HEK293T (cell line): Measurements from ENCODE around the gene ATP9A.

Source experiments
- CTCF ChIA-PET: fragments of 350-600 bp; formaldehyde crosslinking; extraction: SDS; loops from one replicate; lab custom pipeline; 2021; ENCODE audit warnings: antibody characterized with exemption, inconsistent platforms; lab: Yijun Ruan, JAX
- POLR2A ChIA-PET: fragments of 350-600 bp; formaldehyde crosslinking; extraction: SDS; loops from one replicate; lab custom pipeline; 2020; ENCODE audit warnings: antibody characterized with exemption, inconsistent platforms; lab: Yijun Ruan, JAX
- DNase-seq: peaks from one replicate; pipeline ENCODE4 v3.0.0; 2012; ENCODE audit warnings: mixed read lengths; ENCODE audit errors: extremely low spot score
- ARNT ChIP-seq: fragments of 450-650 bp; IDR thresholded peaks from 2 replicates; pipeline ENCODE4 v1.6.1; 2017; ENCODE audit warnings: mild to moderate bottlenecking
- BHLHE40 ChIP-seq: fragments of 450-650 bp; IDR thresholded peaks from 2 replicates; pipeline ENCODE4 v1.6.1; 2016; ENCODE audit warnings: mild to moderate bottlenecking, moderate library complexity, borderline replicate concordance
- CTBP1 ChIP-seq: fragments of 450-650 bp; IDR thresholded peaks from 2 replicates; pipeline ENCODE4 v1.6.1; 2016; ENCODE audit warnings: borderline replicate concordance
- ELF4 ChIP-seq: fragments of 450-650 bp; IDR thresholded peaks from 2 replicates; pipeline ENCODE4 v1.6.1; 2017; ENCODE audit warnings: antibody characterized with exemption
- FOXA1 ChIP-seq: fragments of 450-650 bp; IDR thresholded peaks from 2 replicates; pipeline ENCODE4 v1.6.1; 2016; ENCODE audit warnings: mild to moderate bottlenecking
- FOXK2 ChIP-seq: fragments of 450-650 bp; IDR thresholded peaks from 2 replicates; pipeline ENCODE4 v1.6.1; 2016; ENCODE audit warnings: mild to moderate bottlenecking
- FOXM1 ChIP-seq: fragments of 450-650 bp; IDR thresholded peaks from 2 replicates; pipeline ENCODE4 v1.6.1; 2017; ENCODE audit warnings: mild to moderate bottlenecking, borderline replicate concordance
- HDGF ChIP-seq: fragments of 450-650 bp; IDR thresholded peaks from 2 replicates; pipeline ENCODE4 v1.6.1; 2017; ENCODE audit warnings: antibody characterized with exemption, borderline replicate concordance
- L3MBTL2 ChIP-seq: fragments of 450-650 bp; conservative IDR thresholded peaks from 2 replicates; pipeline ENCODE4 v1.6.1; 2016; ENCODE audit warnings: mild to moderate bottlenecking
- LEF1 ChIP-seq: fragments of 450-650 bp; IDR thresholded peaks from 2 replicates; pipeline ENCODE4 v1.6.1; 2017; ENCODE audit warnings: mild to moderate bottlenecking, borderline replicate concordance
- NFRKB ChIP-seq: fragments of 450-650 bp; IDR thresholded peaks from 2 replicates; pipeline ENCODE4 v1.6.1; 2016; ENCODE audit warnings: mild to moderate bottlenecking, moderate library complexity
- SP1 ChIP-seq: fragments of 450-650 bp; IDR thresholded peaks from 2 replicates; pipeline ENCODE4 v1.6.1; 2017
- SUZ12 ChIP-seq: fragments of 450-650 bp; IDR thresholded peaks from 2 replicates; pipeline ENCODE4 v1.6.1; 2016; ENCODE audit warnings: mild to moderate bottlenecking
- TARDBP ChIP-seq: fragments of 450-650 bp; IDR thresholded peaks from 2 replicates; pipeline ENCODE4 v1.6.1; 2016
- ZNF384 ChIP-seq: fragments of 450-650 bp; IDR thresholded peaks from 2 replicates; pipeline ENCODE4 v1.6.1; 2016
- TF ChIP-seq, protein P1 (sequence below): fragments of 450-650 bp; IDR thresholded peaks from 2 replicates; pipeline ENCODE4 v1.6.1; 2016

The ATP9A gene

DNA sequence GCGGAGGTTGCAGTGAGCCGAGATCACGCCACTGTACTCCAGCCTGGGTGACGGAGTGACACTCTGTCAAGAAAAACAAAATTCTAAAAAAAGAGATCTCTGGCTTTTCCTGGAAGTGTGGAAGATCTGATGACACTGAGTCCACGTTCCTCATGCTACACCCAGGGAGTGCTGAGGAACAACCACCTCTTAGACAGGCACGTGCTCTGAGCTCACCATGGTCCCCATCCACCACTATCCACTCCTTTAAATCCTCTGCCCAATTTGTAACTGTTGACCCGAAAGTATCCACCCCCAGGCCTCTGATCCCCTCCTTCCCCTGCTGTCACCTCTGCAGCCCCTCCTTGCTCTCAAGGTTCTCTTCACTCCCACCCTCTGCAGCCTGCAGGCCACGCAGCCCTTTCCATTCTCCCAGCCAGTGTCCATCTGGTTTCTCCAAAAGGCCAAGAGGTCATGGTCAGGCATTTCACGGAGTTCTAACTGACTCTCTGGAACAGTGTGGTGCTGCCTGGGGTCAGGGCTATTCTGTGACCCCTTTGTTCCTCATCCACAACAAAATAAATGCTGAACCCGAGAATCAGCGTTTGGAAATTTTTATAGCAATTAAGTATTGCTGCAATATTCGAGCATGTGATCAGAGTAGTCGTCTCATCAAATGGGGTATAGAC, 88.8 kb downstream of the ATP9A start:
- CTCF ChIA-PET: no interaction called here
- no peak for DNase-seq
- POLR2A ChIA-PET: no interaction called here
- TF ChIP-seq LEF1 (no peak), CTBP1 (no peak), TARDBP (no peak), NFRKB (no peak), FOXK2 (no peak), FOXM1 (no peak), ELF4 (no peak), SP1 (no peak)
- TF ChIP-seq, protein P1, sequence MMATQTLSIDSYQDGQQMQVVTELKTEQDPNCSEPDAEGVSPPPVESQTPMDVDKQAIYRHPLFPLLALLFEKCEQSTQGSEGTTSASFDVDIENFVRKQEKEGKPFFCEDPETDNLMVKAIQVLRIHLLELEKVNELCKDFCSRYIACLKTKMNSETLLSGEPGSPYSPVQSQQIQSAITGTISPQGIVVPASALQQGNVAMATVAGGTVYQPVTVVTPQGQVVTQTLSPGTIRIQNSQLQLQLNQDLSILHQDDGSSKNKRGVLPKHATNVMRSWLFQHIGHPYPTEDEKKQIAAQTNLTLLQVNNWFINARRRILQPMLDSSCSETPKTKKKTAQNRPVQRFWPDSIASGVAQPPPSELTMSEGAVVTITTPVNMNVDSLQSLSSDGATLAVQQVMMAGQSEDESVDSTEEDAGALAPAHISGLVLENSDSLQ: no peak

DNA sequence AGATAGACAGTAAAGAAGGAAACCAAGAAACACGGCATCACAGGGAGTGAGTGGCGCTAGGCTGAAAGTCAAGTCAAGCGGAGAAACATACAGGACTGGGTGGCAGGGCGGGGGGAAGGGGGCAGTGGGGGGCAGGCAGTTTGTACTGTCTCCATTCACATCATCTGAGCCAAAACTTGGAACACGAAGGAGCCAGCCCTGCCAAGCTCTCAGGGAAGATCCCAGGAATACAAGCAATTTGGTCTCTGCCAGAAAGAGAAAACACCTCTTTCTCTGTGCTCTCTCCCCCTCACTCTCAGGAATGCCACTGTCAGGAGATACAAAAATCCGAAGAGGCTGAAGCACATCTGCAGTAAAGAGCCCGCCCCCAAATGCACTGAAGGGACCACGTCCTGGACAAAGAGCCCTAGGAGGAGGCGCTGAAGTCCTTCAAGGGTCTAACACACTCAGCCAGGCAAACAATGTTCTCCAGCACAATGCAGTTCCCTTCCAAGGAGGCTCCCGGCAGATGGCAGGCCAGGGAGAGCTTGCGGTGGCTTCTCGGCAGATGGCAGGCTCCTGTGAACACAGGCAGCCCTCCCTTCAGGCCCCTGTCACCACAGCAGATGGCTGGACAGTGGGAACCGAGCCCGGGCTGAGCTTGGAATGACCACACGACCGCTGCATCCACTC, 90.0 kb downstream of the ATP9A start:
- TF ChIP-seq, protein P1: no peak
- no peak for TF ChIP-seq NFRKB
- ChIA-PET POLR2A (no interaction called here), CTCF (no interaction called here)
- DNase-seq: no peak

DNA sequence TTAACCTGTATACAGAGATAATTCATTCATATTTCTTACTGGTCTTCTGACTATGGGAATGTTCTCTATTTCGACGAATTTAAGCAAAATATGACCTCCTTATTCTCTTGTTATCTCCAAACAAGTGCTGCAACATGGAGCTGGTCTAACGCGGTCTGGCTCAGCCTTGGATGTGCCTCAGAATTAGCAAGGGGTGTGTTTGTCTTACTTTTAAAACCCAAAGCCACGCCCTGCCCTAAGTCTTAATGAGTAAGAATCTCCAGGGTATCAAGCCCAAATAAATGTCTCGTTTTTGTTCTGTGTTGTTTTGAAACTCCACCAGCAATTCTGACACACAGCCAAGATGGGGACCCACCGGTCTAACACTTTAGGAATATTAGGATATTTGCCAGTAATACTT, 99.2 kb downstream of the ATP9A start:
- TF ChIP-seq SUZ12 (no peak), LEF1 (no peak)
- CTCF ChIA-PET: no interaction called here
- POLR2A ChIA-PET: no interaction called here
- DNase-seq: no peak

DNA sequence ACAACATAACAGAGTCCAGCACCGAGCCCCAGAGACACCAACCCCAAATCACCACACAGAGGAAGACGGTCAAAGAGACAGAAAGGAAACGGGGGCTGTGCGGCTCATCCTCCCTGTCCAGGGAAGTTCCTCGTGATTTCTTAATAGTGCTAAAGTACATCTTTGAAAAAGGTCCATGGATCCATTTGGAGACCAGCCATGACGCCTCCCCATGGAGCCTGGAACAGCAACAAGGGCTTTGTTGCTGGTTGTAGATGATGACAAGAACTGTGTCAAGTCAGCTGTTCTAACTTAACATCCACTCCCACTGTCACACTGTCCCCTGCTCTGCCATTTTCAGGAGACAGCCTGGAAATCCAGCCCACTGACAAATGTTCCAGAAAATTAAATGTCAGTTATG, 99.7 kb downstream of the ATP9A start:
- CTCF ChIA-PET: no interaction called here

DNA sequence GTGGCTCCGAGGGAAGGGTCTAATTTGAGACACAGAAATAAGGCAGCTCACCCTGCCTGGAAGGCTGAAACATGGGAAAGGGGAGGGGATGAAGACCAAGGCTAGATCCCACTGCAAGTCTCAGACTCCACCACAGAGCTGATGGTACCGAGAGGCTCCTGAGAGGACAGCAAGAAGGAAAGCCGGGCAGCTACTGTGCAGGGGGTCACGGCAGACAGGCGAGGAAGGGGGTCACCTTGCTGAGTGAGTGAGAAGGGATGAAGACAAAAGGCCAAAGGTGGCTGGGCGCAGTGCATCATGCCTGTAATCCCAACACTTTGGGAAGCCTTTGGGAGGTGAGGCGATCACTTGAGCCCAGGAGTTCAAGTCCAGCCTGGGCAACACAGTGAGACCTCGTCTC, 100.7 kb downstream of the ATP9A start:
- ChIA-PET POLR2A (no interaction called here), CTCF (interaction anchor here (0.6 to 1.4 kb wide), 4 partner anchors 33 to 317 kb away, joined by 3 to 5 read pairs (median 4); no protein-coding TSS in a partner anchor)

More for the DNA sequence above, 99.7 kb downstream of the ATP9A start:
- TF ChIP-seq HDGF (no peak), FOXA1 (no peak), BHLHE40 (no peak), LEF1 (no peak), L3MBTL2 (no peak), ZNF384 (no peak), ELF4 (no peak), SUZ12 (no peak), NFRKB (no peak), ARNT (no peak)
- POLR2A ChIA-PET: no interaction called here
- DNase-seq: no peak

DNA sequence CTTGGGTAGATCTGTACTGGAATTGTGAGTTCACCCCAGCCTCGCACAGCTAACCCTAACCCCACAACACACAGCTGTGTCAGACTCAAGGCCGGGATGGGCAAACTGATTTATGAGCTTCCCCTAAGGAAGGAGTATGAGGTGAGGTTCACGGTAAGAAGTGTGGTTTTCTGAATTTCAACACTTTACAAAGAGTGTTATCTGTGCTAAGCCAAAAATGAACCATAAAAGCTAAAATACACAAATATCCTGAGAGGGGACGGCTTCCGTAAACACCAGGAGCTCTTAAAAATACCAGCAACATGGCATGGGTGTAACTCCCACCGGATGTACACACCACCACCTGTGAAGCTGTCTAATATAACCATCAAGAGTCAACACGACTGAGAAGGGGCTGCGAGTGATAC, 101.2 kb downstream of the ATP9A start:
- POLR2A ChIA-PET: no interaction called here
- no peak for DNase-seq

More for the DNA sequence above, 100.7 kb downstream of the ATP9A start:
- TF ChIP-seq NFRKB (no peak), ELF4 (no peak), SUZ12 (no peak), HDGF (no peak), FOXM1 (no peak), ARNT (no peak), SP1 (no peak), L3MBTL2 (no peak), CTBP1 (no peak), FOXA1 (no peak), ZNF384 (no peak), LEF1 (no peak)
- TF ChIP-seq, protein P1: no peak
- DNase-seq: no peak

More for the DNA sequence above, 101.2 kb downstream of the ATP9A start:
- CTCF ChIA-PET: interaction anchor here (0.6 to 1.4 kb wide), 4 partner anchors 34 to 318 kb away, joined by 3 to 5 read pairs (median 4); no protein-coding TSS in a partner anchor
- TF ChIP-seq SUZ12 (no peak), L3MBTL2 (no peak), BHLHE40 (no peak), CTBP1 (no peak), ELF4 (no peak), LEF1 (no peak), FOXM1 (no peak)
